ENCODE measurements around the gene UBAP1L. TPM values are rescaled to one million over a fixed set of nuclear protein-coding genes. Genes with fewer than 3 reads are reported as not detected.

Gene UBAP1L
- total RNA-seq, 1 donor: 3.3 TPM

- peak; percentile 25 for DNase-seq (ENCODE audit: insufficient read length, low spot score, missing footprints)
- H2AFZ ChIP-seq (ENCODE audit: low read length): no peak overlapping the region
- H3K27me3 ChIP-seq (ENCODE audit: insufficient read depth, low read length): peaks cover 38% of the 10 kb centered on the region
- H3K4me3 ChIP-seq (ENCODE audit: insufficient read depth, low read length): no peak overlapping the region
- no peaks in the 10 kb centered on the region for H3K79me2 ChIP-seq (ENCODE audit: insufficient read depth, low read length)
- H3K36me3 ChIP-seq (ENCODE audit: insufficient read depth, low read length): no peaks in the 10 kb centered on the region
- H3K4me2 ChIP-seq (ENCODE audit: insufficient read depth, low read length): no peak overlapping the region
- H4K20me1 ChIP-seq (ENCODE audit: insufficient read depth, low read length): no peaks in the 10 kb centered on the region
- TF ChIP-seq CTCF (IDR thresholded peaks at IDR 0.05; ENCODE audit: extremely low read depth, low read depth, low read length): no peak
- no peaks in the 10 kb centered on the region for H3K4me1 ChIP-seq (ENCODE audit: insufficient read depth, low read length)
- no peaks in the 10 kb centered on the region for H3K9me3 ChIP-seq (ENCODE audit: low read depth, low read length)
- no peak overlapping the region for H3K27ac ChIP-seq (ENCODE audit: low read depth, low read length)
Observed at GRCh38 chr15:65085207-65085753, 29.7 kb downstream of the UBAP1L start.

GRCh38 chr15:65084500-65085206, 30.3 kb downstream of the UBAP1L start:
- peak; percentile 62 for DNase-seq (ENCODE audit: insufficient read length, low spot score, missing footprints)
- Histone ChIP-seq H3K4me3 (ENCODE audit: insufficient read depth, low read length) (no peak overlapping the region), H3K27ac (ENCODE audit: low read depth, low read length) (no peak overlapping the region)

GRCh38 chr15:65083262-65083701, 31.7 kb downstream of the UBAP1L start:
- H3K27me3 ChIP-seq (ENCODE audit: insufficient read depth, low read length): peaks cover 38% of the 10 kb centered on the region
- TF ChIP-seq CTCF (IDR thresholded peaks at IDR 0.05; ENCODE audit: extremely low read depth, low read depth, low read length): peak; percentile 47
- H3K4me2 ChIP-seq (ENCODE audit: insufficient read depth, low read length): no peak overlapping the region
- H3K4me1 ChIP-seq (ENCODE audit: insufficient read depth, low read length): no peaks in the 10 kb centered on the region
- DNase-seq (ENCODE audit: insufficient read length, low spot score, missing footprints): peak; percentile 83
- no peaks in the 10 kb centered on the region for H4K20me1 ChIP-seq (ENCODE audit: insufficient read depth, low read length)
- no peaks in the 10 kb centered on the region for H3K36me3 ChIP-seq (ENCODE audit: insufficient read depth, low read length)
- no peaks in the 10 kb centered on the region for H3K9me3 ChIP-seq (ENCODE audit: low read depth, low read length)
- H2AFZ ChIP-seq (ENCODE audit: low read length): no peak overlapping the region
- H3K79me2 ChIP-seq (ENCODE audit: insufficient read depth, low read length): no peaks in the 10 kb centered on the region
- no peak overlapping the region for H3K27ac ChIP-seq (ENCODE audit: low read depth, low read length)
- H3K4me3 ChIP-seq (ENCODE audit: insufficient read depth, low read length): no peak overlapping the region

More at GRCh38 chr15:65084500-65085206, 30.3 kb downstream of the UBAP1L start:
- H3K4me2 ChIP-seq (ENCODE audit: insufficient read depth, low read length): no peak overlapping the region
- no peak overlapping the region for H2AFZ ChIP-seq (ENCODE audit: low read length)
- H3K9me3 ChIP-seq (ENCODE audit: low read depth, low read length): no peaks in the 10 kb centered on the region
- no peaks in the 10 kb centered on the region for H3K79me2 ChIP-seq (ENCODE audit: insufficient read depth, low read length)
- TF ChIP-seq CTCF (IDR thresholded peaks at IDR 0.05; ENCODE audit: extremely low read depth, low read depth, low read length): no peak
- peaks cover 38% of the 10 kb centered on the region for H3K27me3 ChIP-seq (ENCODE audit: insufficient read depth, low read length)
- H3K36me3 ChIP-seq (ENCODE audit: insufficient read depth, low read length): no peaks in the 10 kb centered on the region
- H3K4me1 ChIP-seq (ENCODE audit: insufficient read depth, low read length): no peaks in the 10 kb centered on the region
- no peaks in the 10 kb centered on the region for H4K20me1 ChIP-seq (ENCODE audit: insufficient read depth, low read length)

GRCh38 chr15:65082303-65082953, 32.6 kb downstream of the UBAP1L start:
- Histone ChIP-seq H4K20me1 (ENCODE audit: insufficient read depth, low read length) (no peaks in the 10 kb centered on the region), H3K79me2 (ENCODE audit: insufficient read depth, low read length) (no peaks in the 10 kb centered on the region), H2AFZ (ENCODE audit: low read length) (no peak overlapping the region), H3K4me1 (ENCODE audit: insufficient read depth, low read length) (no peaks in the 10 kb centered on the region), H3K9me3 (ENCODE audit: low read depth, low read length) (no peaks in the 10 kb centered on the region), H3K4me2 (ENCODE audit: insufficient read depth, low read length) (no peak overlapping the region), H3K27ac (ENCODE audit: low read depth, low read length) (no peak overlapping the region), H3K27me3 (ENCODE audit: insufficient read depth, low read length) (peaks cover 38% of the 10 kb centered on the region), H3K4me3 (ENCODE audit: insufficient read depth, low read length) (no peak overlapping the region), H3K36me3 (ENCODE audit: insufficient read depth, low read length) (no peaks in the 10 kb centered on the region)
- DNase-seq (ENCODE audit: insufficient read length, low spot score, missing footprints): no peak
- no peak for TF ChIP-seq CTCF (IDR thresholded peaks at IDR 0.05; ENCODE audit: extremely low read depth, low read depth, low read length)

Data from osteoblast (primary cell).